Left ventricle myocardium inferior (tissue), 1 donor: ENCODE data around the gene ARAF. TPM values are rescaled to one million over a fixed set of nuclear protein-coding genes. Genes with fewer than 3 reads are reported as not detected.

Experiments used
- DNase-seq: peaks from one replicate; pipeline ENCODE4 v3.0.0-alpha.2; 2020
- H3K27ac ChIP-seq: fragments of 200-600 bp; replicated peaks from 2 replicates; pipeline ENCODE4 v1.8.0; 2021
- H3K27me3 ChIP-seq: fragments of 200-600 bp; 2 replicates; pipeline ENCODE4 v1.8.0; 2021; ENCODE audit warnings: low read depth
- H3K36me3 ChIP-seq: fragments of 200-600 bp; 2 replicates; pipeline ENCODE4 v1.8.0; 2021
- H3K4me1 ChIP-seq: fragments of 200-600 bp; 2 replicates; pipeline ENCODE4 v1.8.0; 2021
- H3K4me3 ChIP-seq: fragments of 200-600 bp; 2 replicates; pipeline ENCODE4 v1.8.0; 2021; ENCODE audit warnings: mild to moderate bottlenecking, moderate library complexity
- H3K9me3 ChIP-seq: fragments of 200-600 bp; replicated peaks from 2 replicates; pipeline ENCODE4 v1.8.0; 2021
- intact Hi-C: fragments of 100-400 bp; cut with micrococcal nuclease; formaldehyde crosslinking; loops from one replicate; pipeline ENCODE4 v1.11.0; 2022
- total RNA-seq: library from RNA; stranded (reverse); fragmentation: NEBNext Ultra II Directional; extraction: Animal tissue kit (Norgen Biotek cat#: 25700); gene quantifications from one replicate; pipeline ENCODE4 v1.2.1, GENCODE V29; 2021
- TF ChIP-seq, protein P1 (sequence below): fragments of 200-600 bp; IDR thresholded peaks from 2 replicates; pipeline ENCODE4 v1.8.0; 2021; ENCODE audit warnings: antibody characterized with exemption, mild to moderate bottlenecking, borderline replicate concordance
- donor health status: DM: no; HTN: yes; CAD: no; lungs with severe emphysema.

The ARAF gene
- total RNA-seq, 1 donor from 2014 or later = 76.4 TPM

DNA sequence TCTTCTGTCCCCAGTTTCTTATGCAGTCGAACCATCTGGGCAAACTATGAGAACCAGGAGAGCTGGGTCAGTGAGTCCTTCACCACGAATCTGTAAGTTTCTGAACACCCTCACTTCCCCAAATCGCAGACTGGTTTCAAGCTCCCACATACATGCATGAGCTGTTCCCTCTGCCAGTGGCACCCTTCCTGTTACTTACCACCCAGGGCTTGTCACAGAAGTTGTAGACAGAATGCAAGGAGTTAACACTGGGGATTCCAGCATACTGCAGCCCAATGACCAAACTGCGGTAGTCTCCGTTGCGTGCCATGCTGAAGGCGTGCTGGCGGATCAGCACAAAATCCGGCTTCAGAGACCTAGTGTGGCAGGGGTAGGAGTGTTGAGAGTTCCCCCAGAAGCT is 44.0 kb downstream of the ARAF start:
- no peak for DNase-seq
- no peaks in the 10 kb centered on the region for H3K27me3 ChIP-seq

GRCh38 chrX:47607091-47607490 is 46.1 kb downstream of the ARAF start:
- no peaks in the 10 kb centered on the region for H3K9me3 ChIP-seq
- DNase-seq = no peak
- H3K27me3 ChIP-seq = no peaks in the 10 kb centered on the region
- TF ChIP-seq, protein P1, sequence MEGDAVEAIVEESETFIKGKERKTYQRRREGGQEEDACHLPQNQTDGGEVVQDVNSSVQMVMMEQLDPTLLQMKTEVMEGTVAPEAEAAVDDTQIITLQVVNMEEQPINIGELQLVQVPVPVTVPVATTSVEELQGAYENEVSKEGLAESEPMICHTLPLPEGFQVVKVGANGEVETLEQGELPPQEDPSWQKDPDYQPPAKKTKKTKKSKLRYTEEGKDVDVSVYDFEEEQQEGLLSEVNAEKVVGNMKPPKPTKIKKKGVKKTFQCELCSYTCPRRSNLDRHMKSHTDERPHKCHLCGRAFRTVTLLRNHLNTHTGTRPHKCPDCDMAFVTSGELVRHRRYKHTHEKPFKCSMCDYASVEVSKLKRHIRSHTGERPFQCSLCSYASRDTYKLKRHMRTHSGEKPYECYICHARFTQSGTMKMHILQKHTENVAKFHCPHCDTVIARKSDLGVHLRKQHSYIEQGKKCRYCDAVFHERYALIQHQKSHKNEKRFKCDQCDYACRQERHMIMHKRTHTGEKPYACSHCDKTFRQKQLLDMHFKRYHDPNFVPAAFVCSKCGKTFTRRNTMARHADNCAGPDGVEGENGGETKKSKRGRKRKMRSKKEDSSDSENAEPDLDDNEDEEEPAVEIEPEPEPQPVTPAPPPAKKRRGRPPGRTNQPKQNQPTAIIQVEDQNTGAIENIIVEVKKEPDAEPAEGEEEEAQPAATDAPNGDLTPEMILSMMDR = no peak
- no peak overlapping the region for H3K4me3 ChIP-seq
- H3K4me1 ChIP-seq = no peaks in the 10 kb centered on the region
- H3K27ac ChIP-seq = no peak overlapping the region
- H3K36me3 ChIP-seq = no peaks in the 10 kb centered on the region
- intact Hi-C loops = no loop called here

More for the DNA sequence above, 44.0 kb downstream of the ARAF start:
- peaks cover 12% of the 10 kb centered on the region for H3K9me3 ChIP-seq
- intact Hi-C loops = no loop called here
- TF ChIP-seq, protein P1 = no peak
- H3K27ac ChIP-seq = no peak overlapping the region
- no peak overlapping the region for H3K4me3 ChIP-seq
- H3K4me1 ChIP-seq = no peaks in the 10 kb centered on the region
- H3K36me3 ChIP-seq = no peaks in the 10 kb centered on the region

GRCh38 chrX:47608130-47608810 is 47.3 kb downstream of the ARAF start:
- TF ChIP-seq, protein P1 = no peak
- Histone ChIP-seq H3K27ac (no peak overlapping the region), H3K4me1 (no peaks in the 10 kb centered on the region), H3K9me3 (no peaks in the 10 kb centered on the region), H3K36me3 (no peaks in the 10 kb centered on the region), H3K4me3 (no peak overlapping the region), H3K27me3 (no peaks in the 10 kb centered on the region)
- intact Hi-C loops = no loop called here
- DNase-seq = no peak

DNA sequence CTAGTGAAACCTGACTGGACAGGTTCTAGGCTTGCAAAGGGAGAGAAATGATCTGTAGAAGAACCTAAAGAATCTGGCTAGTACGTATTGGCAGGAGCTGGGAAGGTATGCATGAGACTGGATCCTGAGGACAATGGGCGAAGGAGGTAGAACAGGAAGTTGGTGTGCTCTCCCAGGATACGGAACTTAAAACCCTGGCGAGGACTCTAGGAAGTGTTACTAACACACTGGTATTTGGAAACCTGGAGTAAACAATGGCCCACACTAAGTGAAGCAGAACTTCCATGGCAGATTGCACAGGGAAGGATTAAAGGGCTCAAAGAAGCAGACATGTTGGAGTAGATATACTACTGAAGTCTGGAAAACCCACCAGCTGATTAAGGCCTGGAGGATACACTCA is 49.5 kb downstream of the ARAF start:
- Histone ChIP-seq H3K9me3 (no peaks in the 10 kb centered on the region), H3K4me3 (no peak overlapping the region), H3K27me3 (no peaks in the 10 kb centered on the region), H3K27ac (no peak overlapping the region), H3K36me3 (no peaks in the 10 kb centered on the region), H3K4me1 (no peaks in the 10 kb centered on the region)
- no peak for DNase-seq
- intact Hi-C loops = no loop called here
- TF ChIP-seq, protein P1 = no peak

DNA sequence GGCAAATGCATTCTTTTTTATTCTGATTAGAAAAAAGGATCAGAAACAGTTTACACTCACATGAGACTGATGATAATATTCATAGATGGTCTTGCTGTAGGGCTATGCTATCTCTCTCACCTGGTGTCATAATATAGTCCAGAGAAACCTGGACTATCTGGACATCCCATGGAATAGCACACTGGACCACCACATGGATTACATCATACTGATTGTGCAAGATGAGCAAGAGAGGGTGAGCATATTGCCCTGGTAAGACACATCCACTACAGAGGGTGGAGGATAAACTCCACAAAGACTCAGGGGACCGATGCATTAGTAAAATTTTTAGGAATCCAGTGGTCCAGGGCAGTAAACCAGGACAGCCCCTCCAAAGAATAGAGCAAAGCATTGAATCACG is 50.5 kb downstream of the ARAF start:
- TF ChIP-seq, protein P1 = no peak
- no peaks in the 10 kb centered on the region for H3K36me3 ChIP-seq
- H3K4me1 ChIP-seq = no peaks in the 10 kb centered on the region
- no peaks in the 10 kb centered on the region for H3K27me3 ChIP-seq
- no peak overlapping the region for H3K27ac ChIP-seq
- no peak overlapping the region for H3K4me3 ChIP-seq
- intact Hi-C loops = no loop called here
- DNase-seq = no peak
- H3K9me3 ChIP-seq = no peaks in the 10 kb centered on the region
